Measurements from ENCODE around the gene MRM2. TPM values are rescaled to one million over a fixed set of nuclear protein-coding genes. Genes with fewer than 3 reads are reported as not detected.

MRM2 gene
- total RNA-seq, 1 experiment from 2014 or later = 34.7 TPM

GRCh38 chr7:2222516-2222915 lies 19.5 kb downstream of the MRM2 start:
- no TSS peak for BruUV-seq (replicated peaks)
- no peak overlapping the region for H3K4me3 ChIP-seq (replicated peaks in 1 of 2; ENCODE audit: low read depth in 1 of 2, low read length in 2 of 2)
- CTCF ChIA-PET = no interaction called here
- no peaks in the 10 kb centered on the region for H4K20me1 ChIP-seq (ENCODE audit: insufficient read depth)
- H3K27me3 ChIP-seq (ENCODE audit: insufficient read depth, low read length) = no peaks in the 10 kb centered on the region
- peaks cover 37% of the 10 kb centered on the region for H3K79me2 ChIP-seq (ENCODE audit: insufficient read depth, low read length)
- TF ChIP-seq EGR1 (IDR thresholded peaks at IDR 0.05; ENCODE audit: low read depth) = no peak
- no peak overlapping the region for H2AFZ ChIP-seq (ENCODE audit: low read depth, low read length, poor library complexity, severe bottlenecking)
- H3K9ac ChIP-seq (ENCODE audit: low read length) = no peak overlapping the region
- RAD21 ChIA-PET (ENCODE audit: low non-redundant PET in 1 of 2, low total read pairs in 2 of 2, uncharacterized antibody in 2 of 2, unreplicated experiment in 2 of 2) = no interaction called here
- no peak overlapping the region for H3K27ac ChIP-seq (ENCODE audit: low read depth, low read length)
- H3K36me3 ChIP-seq (ENCODE audit: control insufficient read depth in 1 of 2, insufficient read depth in 2 of 2, low read length in 2 of 2) = peaks cover 4 to 22% of the 10 kb centered on the region in 2 experiments; a peak in 2 of 4 replicates
- H3K9me3 ChIP-seq (ENCODE audit: control insufficient read depth in 1 of 2, insufficient read depth in 1 of 2, low read depth in 1 of 2, low read length in 2 of 2) = no peaks in the 10 kb centered on the region
- DNase-seq (ENCODE audit: low read depth, low spot score) (no peak), ATAC-seq (no peak)
- intact Hi-C loops (cut with micrococcal nuclease) = no loop called here
- no peak overlapping the region for H3K4me2 ChIP-seq (ENCODE audit: low read length)
- peaks cover 0 to 17% of the 10 kb centered on the region in 2 experiments; a peak in 2 of 4 replicates for H3K4me1 ChIP-seq (ENCODE audit: control insufficient read depth in 1 of 2, insufficient read depth in 2 of 2, low read length in 2 of 2)
- POLR2A ChIA-PET = no interaction called here
- H3K9me2 ChIP-seq (ENCODE audit: insufficient read depth) = no peaks in the 10 kb centered on the region

GRCh38 chr7:2220954-2221353 lies 21.1 kb downstream of the MRM2 start:
- Histone ChIP-seq H3K9me2 (ENCODE audit: insufficient read depth) (no peaks in the 10 kb centered on the region), H3K4me3 (replicated peaks in 1 of 2; ENCODE audit: low read depth in 1 of 2, low read length in 2 of 2) (no peak overlapping the region), H3K36me3 (ENCODE audit: control insufficient read depth in 1 of 2, insufficient read depth in 2 of 2, low read length in 2 of 2) (peaks cover 9 to 21% of the 10 kb centered on the region in 2 experiments; a peak in 3 of 4 replicates), H3K27ac (ENCODE audit: low read depth, low read length) (no peak overlapping the region), H3K9me3 (ENCODE audit: control insufficient read depth in 1 of 2, insufficient read depth in 1 of 2, low read depth in 1 of 2, low read length in 2 of 2) (no peaks in the 10 kb centered on the region), H3K27me3 (ENCODE audit: insufficient read depth, low read length) (no peaks in the 10 kb centered on the region), H3K4me1 (ENCODE audit: control insufficient read depth in 1 of 2, insufficient read depth in 2 of 2, low read length in 2 of 2) (peaks cover 0 to 16% of the 10 kb centered on the region in 2 experiments; a peak in 2 of 4 replicates), H3K9ac (ENCODE audit: low read length) (no peak overlapping the region), H3K4me2 (ENCODE audit: low read length) (no peak overlapping the region), H2AFZ (ENCODE audit: low read depth, low read length, poor library complexity, severe bottlenecking) (no peak overlapping the region), H3K79me2 (ENCODE audit: insufficient read depth, low read length) (peaks cover 21% of the 10 kb centered on the region; the same call in 1 of the 2 replicates), H4K20me1 (ENCODE audit: insufficient read depth) (no peaks in the 10 kb centered on the region)
- ChIA-PET POLR2A (no interaction called here), CTCF (no interaction called here), RAD21 (ENCODE audit: low non-redundant PET in 1 of 2, low total read pairs in 2 of 2, uncharacterized antibody in 2 of 2, unreplicated experiment in 2 of 2) (no interaction called here)
- BruUV-seq (replicated peaks) = no TSS peak
- no peak for DNase-seq (ENCODE audit: low read depth, low spot score)
- intact Hi-C loops (cut with micrococcal nuclease) = no loop called here
- ATAC-seq = no peak
- TF ChIP-seq REST (IDR thresholded peaks at IDR 0.05; ENCODE audit: low read depth) (no peak), SP1 (IDR thresholded peaks at IDR 0.05; ENCODE audit: low read depth) (no peak), ZBTB33 (IDR thresholded peaks at IDR 0.05; ENCODE audit: extremely low read depth, insufficient replicate concordance, low read length) (no peak), YY1 (IDR thresholded peaks at IDR 0.05; ENCODE audit: extremely low read depth, insufficient replicate concordance, low read depth, low read length) (no peak), CEBPB (IDR thresholded peaks at IDR 0.05; ENCODE audit: low read depth) (no peak), POLR2A (IDR thresholded peaks at IDR 0.05; ENCODE audit: borderline replicate concordance, extremely low read depth, insufficient read depth, insufficient read length) (no peak), CTCF (IDR thresholded peaks at IDR 0.05 in 2 of 3, conservative IDR thresholded peaks at IDR 0.05 in 1 of 3; ENCODE audit: borderline replicate concordance in 1 of 3, insufficient read depth in 1 of 3, low read depth in 2 of 3, low read length in 2 of 3) (no peak), SIN3A (IDR thresholded peaks at IDR 0.05; ENCODE audit: low read depth) (no peak), ZFX (IDR thresholded peaks at IDR 0.05) (no peak), JUND (IDR thresholded peaks at IDR 0.05) (no peak), POLR2AphosphoS5 (IDR thresholded peaks at IDR 0.05; ENCODE audit: low read depth, low read length) (no peak), SRF (IDR thresholded peaks at IDR 0.05; ENCODE audit: low read depth) (no peak), EZH2phosphoT487 (IDR thresholded peaks at IDR 0.05; ENCODE audit: borderline replicate concordance) (no peak)

Measured in HCT116 (cell line).